ENCODE data around the gene MFN1. TPM values are rescaled to one million over a fixed set of nuclear protein-coding genes. Genes with fewer than 3 reads are reported as not detected.

The MFN1 gene
- total and polyA plus RNA-seq, 8 donors, result 12.6 to 44.4 (median 33.1) TPM

DNA sequence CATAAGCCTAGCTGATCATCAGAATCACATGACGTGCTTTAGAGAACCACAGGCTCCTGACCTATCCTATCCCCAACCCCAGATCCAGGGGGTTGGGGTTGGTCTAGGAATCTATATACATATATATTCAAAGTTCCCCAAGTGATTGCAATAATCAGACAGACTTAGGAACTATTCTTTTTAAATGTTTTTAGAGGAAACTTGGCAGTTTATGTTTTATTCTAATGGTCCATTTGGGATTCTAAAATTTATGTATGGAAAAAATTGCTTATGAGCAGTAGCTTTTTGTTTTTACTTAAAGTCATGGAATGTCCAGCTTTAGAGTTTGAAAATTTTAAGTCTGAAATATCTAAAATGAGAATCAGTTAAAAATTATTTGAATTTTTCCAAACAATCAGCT, 22.1 kb downstream of the MFN1 start:
- no peaks in the 10 kb centered on the region for H3K4me1 ChIP-seq
- TF ChIP-seq CTCF (IDR thresholded peaks at IDR 0.05), result no peak
- H3K27me3 ChIP-seq, result no peaks in the 10 kb centered on the region
- no peak for DNase-seq
- no peak overlapping the region for H3K27ac ChIP-seq
- peaks cover 0 to 40% (median 8%) of the 10 kb centered on the region in 3 donors for H3K36me3 ChIP-seq
- no peak overlapping the region for H3K4me3 ChIP-seq
- 91 to 92% methylated on average over 1 of the region's 1 CpG for WGBS, 2 donors
- intact Hi-C loops (cut with DNase I), result no loop called here
- no peak for ATAC-seq
- peak; percentile 43 for FAIRE-seq
- no peaks in the 10 kb centered on the region for H3K9me3 ChIP-seq

DNA sequence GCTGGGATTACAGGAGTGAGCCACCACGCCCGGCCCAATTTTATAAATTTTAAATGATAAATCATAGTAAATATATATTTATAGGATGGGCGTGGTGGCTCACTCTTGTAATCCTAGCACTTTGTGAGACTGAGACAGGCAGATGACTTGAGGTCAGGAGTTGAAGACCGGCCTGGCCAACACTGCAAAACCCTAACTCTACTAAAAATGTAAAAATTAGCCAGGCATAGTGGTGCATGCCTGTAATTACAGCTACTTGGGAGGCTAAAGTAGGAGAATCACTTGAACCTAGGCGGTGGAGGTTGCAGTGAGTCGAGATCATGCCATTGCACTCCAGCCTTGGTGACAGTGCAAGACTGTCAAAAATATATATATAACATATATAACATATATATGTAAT, 26.4 kb downstream of the MFN1 start:
- 96 to 97% methylated on average over 6 of the region's 6 CpGs for WGBS, 2 donors
- DNase-seq, result no peak
- no peak overlapping the region for H3K4me3 ChIP-seq
- ATAC-seq, result no peak
- H3K27me3 ChIP-seq, result no peaks in the 10 kb centered on the region
- intact Hi-C loops (cut with DNase I), result no loop called here
- H3K27ac ChIP-seq, result no peak overlapping the region
- TF ChIP-seq CTCF (IDR thresholded peaks at IDR 0.05), result no peak
- no peaks in the 10 kb centered on the region for H3K4me1 ChIP-seq
- H3K9me3 ChIP-seq, result no peaks in the 10 kb centered on the region
- FAIRE-seq, result no peak
- peaks cover 0 to 40% (median 13%) of the 10 kb centered on the region in 3 donors for H3K36me3 ChIP-seq

DNA sequence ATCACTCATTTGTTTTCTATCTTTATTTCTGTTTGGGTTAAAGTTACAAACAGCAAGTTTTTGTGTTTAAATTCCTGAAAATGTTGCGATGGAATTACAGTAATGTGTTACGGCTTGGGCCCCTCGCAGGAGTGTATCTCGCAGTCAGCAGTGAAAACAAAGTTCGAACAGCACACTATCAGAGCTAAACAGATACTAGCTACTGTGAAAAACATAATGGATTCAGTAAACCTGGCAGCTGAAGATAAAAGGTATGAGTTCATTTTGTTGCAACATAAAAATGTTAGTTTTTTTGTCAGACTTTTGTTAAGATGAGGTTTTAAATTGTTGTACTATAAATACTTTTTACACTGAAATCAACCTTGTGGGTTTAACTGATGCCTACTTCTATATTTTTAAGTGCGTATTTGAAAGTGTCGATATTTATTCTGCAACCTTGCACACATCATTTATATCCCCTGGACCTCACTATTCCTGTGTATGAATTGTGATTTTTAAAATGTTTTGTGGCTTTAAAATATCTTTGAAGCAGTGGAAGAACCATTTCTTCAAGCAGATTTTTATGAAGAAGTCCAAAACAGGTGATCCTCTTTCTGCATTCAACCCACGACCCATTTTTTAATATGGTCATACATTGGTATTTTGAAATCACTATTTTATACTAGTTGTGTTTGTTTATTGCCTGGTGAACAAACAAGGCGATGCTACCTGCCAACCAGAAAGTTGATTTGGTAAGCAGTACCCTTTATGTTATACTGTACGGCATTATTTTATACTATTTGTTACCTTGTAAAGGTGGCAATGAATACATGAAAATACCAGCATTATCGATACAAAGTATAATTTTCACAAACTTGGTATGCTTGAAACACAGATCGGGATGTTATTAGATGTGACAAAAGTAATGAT, 27.8 kb downstream of the MFN1 start:
- H3K4me1 ChIP-seq, result no peaks in the 10 kb centered on the region
- H3K4me3 ChIP-seq, result no peak overlapping the region
- H3K27ac ChIP-seq, result no peak overlapping the region
- 90% methylated on average over 12 of the region's 12 CpGs for WGBS, 2 donors
- peaks cover 0 to 51% (median 24%) of the 10 kb centered on the region in 3 donors for H3K36me3 ChIP-seq
- no peaks in the 10 kb centered on the region for H3K9me3 ChIP-seq
- H3K27me3 ChIP-seq, result no peaks in the 10 kb centered on the region
- TF ChIP-seq CTCF (IDR thresholded peaks at IDR 0.05), result no peak
- intact Hi-C loops (cut with DNase I), result no loop called here
- FAIRE-seq (no peak), ATAC-seq (no peak), DNase-seq (no peak)

DNA sequence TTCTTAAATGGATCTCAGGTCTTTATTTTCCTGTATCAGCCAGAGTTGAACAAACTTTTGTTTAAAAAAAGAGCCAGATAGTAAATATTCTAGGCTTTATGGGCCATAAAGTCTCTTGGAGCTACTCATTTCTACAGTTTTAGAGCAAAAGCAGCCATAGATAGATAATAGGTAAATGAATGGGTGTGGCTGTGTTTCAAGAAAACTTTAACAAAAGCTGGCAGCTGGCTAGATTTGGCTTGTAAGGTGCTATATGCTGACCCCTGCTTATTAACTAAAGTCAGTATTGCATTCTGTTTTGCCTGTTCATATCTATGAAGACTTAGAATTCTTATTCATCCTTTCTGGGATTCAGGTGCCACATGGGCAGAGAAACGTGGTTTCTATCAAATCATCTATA, 29.0 kb downstream of the MFN1 start:
- 75 to 86% methylated on average over 1 of the region's 1 CpG for WGBS, 2 donors
- Histone ChIP-seq H3K4me1 (no peaks in the 10 kb centered on the region), H3K9me3 (no peaks in the 10 kb centered on the region), H3K4me3 (no peak overlapping the region), H3K27ac (no peak overlapping the region), H3K27me3 (no peaks in the 10 kb centered on the region), H3K36me3 (peaks cover 0 to 56% (median 24%) of the 10 kb centered on the region in 3 donors)
- DNase-seq, result no peak
- FAIRE-seq, result no peak
- ATAC-seq, result no peak
- intact Hi-C loops (cut with DNase I), result no loop called here
- TF ChIP-seq CTCF (IDR thresholded peaks at IDR 0.05), result no peak

DNA sequence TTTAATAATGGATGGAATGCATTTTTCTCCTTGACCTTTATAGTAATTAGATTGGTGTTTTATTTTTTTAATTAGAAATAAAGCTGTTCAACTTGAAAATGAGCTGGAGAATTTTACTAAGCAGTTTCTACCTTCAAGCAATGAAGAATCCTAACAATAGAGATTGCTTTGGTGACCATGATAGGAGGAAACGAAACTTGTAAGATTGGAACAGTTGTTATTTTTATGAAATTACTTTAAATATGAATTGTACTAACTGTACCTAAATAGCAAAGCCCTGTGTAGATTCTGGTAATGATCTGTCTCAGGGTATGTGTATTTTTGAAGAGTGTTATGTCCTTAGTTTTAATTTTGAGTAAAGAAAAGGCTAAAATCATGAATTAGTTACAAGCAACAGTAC, 44.4 kb downstream of the MFN1 start:
- no peak for FAIRE-seq
- no peak overlapping the region for H3K27ac ChIP-seq

More for the DNA sequence above, 44.4 kb downstream of the MFN1 start:
- WGBS, 2 donors, result 89 to 96% methylated on average over 1 of the region's 1 CpG
- TF ChIP-seq CTCF (IDR thresholded peaks at IDR 0.05), result no peak
- no peaks in the 10 kb centered on the region for H3K9me3 ChIP-seq
- ATAC-seq, result no peak
- H3K27me3 ChIP-seq, result no peaks in the 10 kb centered on the region
- intact Hi-C loops (cut with DNase I), result no loop called here
- H3K36me3 ChIP-seq, result peaks cover 0 to 49% (median 4%) of the 10 kb centered on the region in 3 donors
- no peak overlapping the region for H3K4me3 ChIP-seq
- H3K4me1 ChIP-seq, result no peaks in the 10 kb centered on the region
- DNase-seq, result no peak

Data from pancreas (tissue), 10 donors.